ENCODE measurements around the gene ENTPD8. TPM values are rescaled to one million over a fixed set of nuclear protein-coding genes. Genes with fewer than 3 reads are reported as not detected.
A peak's percentile ranks its signal among the peaks of the same experiment; 100 is the strongest.

ENTPD8 gene
- total RNA-seq, 2 experiments from 2014 or later: not detected

DNA sequence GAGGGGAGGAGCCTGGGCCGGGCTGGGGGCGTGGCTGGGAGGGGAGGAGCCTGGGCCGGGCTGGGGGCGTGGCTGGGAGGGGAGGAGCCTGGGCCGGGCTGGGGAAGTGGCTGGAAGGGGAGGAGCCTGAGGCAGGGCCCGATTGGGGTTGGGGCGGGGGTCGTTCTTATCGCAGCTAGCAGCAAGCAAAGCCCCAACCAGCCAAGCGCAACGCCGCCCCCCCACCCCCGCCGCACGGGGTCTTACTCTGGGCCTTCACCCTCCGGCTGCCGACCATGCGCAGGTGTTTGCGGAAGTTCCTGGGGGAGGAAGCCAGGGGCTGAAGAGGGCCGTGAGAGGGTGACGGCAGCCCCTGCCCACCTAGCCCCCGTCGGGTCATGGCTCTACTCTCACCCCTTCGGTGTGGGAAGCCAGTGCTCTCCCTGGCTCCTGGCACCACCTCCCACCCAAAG lies 13.0 kb upstream of the ENTPD8 start:
- Mint-ChIP-seq H3K27ac (peak overlapping the region; percentile 47), H3K27me3 (no peaks in the 10 kb centered on the region), H3K4me3 (peak overlapping the region; percentile 76), H3K4me1 (ENCODE audit: low read depth) (peaks cover 39% of the 10 kb centered on the region), H3K36me3 (ENCODE audit: low read depth) (peaks cover 20% of the 10 kb centered on the region), H3K9me3 (no peaks in the 10 kb centered on the region)
- H3K4me3 ChIP-seq (ENCODE audit: low read length): peak overlapping the region; percentile 59
- intact Hi-C loops (cut with DNase I, micrococcal nuclease): loop anchor here in 1 of 2 experiments (2.0 to 10.0 kb wide), 2 partner anchors 97 to 659 kb away; partner anchors contain the start of genes CCDC183, MRPL41, PNPLA7 and TMEM141
- DNase-seq: peak in 11 of 14 experiments; percentile 27 to 75 (median 48)
- H3K9me3 ChIP-seq (ENCODE audit: control insufficient read depth in 1 of 2, insufficient read depth in 1 of 2, low read length in 2 of 2): peaks cover 0 to 10% of the 10 kb centered on the region in 2 experiments
- H3K36me3 ChIP-seq (ENCODE audit: insufficient read depth, low read length): peaks cover 17% of the 10 kb centered on the region
- peaks cover 89% of the 10 kb centered on the region for H3K4me1 ChIP-seq (ENCODE audit: insufficient read depth, low read length)
- peak; percentile 28 for ATAC-seq (ENCODE audit: poor library complexity)
- POLR2A ChIA-PET: interaction anchor here (1.3 kb wide), 1 partner anchor 32 kb away, joined by 4 read pairs; the partner anchor contains the start of genes EXD3 and NOXA1
- no peaks in the 10 kb centered on the region for H3K27me3 ChIP-seq (ENCODE audit: control insufficient read depth in 1 of 2, insufficient read depth in 2 of 2, low read length in 2 of 2)
- H3K27ac ChIP-seq (ENCODE audit: low read depth in 1 of 2, low read length in 2 of 2): no peak overlapping the region
- TF ChIP-seq, protein P1, sequence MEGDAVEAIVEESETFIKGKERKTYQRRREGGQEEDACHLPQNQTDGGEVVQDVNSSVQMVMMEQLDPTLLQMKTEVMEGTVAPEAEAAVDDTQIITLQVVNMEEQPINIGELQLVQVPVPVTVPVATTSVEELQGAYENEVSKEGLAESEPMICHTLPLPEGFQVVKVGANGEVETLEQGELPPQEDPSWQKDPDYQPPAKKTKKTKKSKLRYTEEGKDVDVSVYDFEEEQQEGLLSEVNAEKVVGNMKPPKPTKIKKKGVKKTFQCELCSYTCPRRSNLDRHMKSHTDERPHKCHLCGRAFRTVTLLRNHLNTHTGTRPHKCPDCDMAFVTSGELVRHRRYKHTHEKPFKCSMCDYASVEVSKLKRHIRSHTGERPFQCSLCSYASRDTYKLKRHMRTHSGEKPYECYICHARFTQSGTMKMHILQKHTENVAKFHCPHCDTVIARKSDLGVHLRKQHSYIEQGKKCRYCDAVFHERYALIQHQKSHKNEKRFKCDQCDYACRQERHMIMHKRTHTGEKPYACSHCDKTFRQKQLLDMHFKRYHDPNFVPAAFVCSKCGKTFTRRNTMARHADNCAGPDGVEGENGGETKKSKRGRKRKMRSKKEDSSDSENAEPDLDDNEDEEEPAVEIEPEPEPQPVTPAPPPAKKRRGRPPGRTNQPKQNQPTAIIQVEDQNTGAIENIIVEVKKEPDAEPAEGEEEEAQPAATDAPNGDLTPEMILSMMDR (IDR thresholded peaks at IDR 0.05): no peak
- CTCF ChIA-PET: interaction anchor here (1.9 kb wide), 1 partner anchor 31 kb away, joined by 4 read pairs; the partner anchor contains the start of genes EXD3 and NOXA1

DNA sequence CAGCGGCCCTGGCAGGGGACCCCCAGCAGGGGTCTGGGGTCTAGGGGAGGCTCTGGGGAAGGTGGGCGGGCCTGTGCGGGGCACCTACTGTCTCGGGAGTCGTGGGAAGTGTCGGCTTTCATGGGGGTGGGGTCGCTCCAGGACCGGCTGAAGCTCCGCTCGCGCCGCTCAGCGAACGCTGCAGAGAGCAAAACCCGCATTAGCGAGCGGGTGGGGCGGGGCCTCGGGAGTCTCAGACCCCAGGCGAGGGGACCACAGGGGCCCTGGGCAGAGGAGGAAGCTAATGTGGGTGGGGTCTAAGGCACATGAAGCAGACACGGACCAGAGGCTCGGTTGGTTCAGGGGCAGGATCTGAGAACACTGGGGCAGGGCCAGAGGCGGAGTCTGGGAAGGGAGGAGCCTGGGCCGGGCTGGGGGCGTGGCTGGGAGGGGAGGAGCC lies 12.5 kb upstream of the ENTPD8 start:
- POLR2A ChIA-PET: interaction anchor here (1.3 kb wide), 1 partner anchor 31 kb away, joined by 4 read pairs; the partner anchor contains the start of genes EXD3 and NOXA1
- CTCF ChIA-PET: interaction anchor here (1.9 kb wide), 1 partner anchor 30 kb away, joined by 4 read pairs; the partner anchor contains the start of genes EXD3 and NOXA1
- H3K4me1 ChIP-seq (ENCODE audit: insufficient read depth, low read length): peaks cover 88% of the 10 kb centered on the region
- ATAC-seq (ENCODE audit: poor library complexity): peak; percentile 70
- H3K4me3 ChIP-seq (ENCODE audit: low read length): peak overlapping the region; percentile 25
- H3K27me3 ChIP-seq (ENCODE audit: control insufficient read depth in 1 of 2, insufficient read depth in 2 of 2, low read length in 2 of 2): no peaks in the 10 kb centered on the region
- Mint-ChIP-seq H3K27me3 (no peaks in the 10 kb centered on the region), H3K36me3 (ENCODE audit: low read depth) (peaks cover 20% of the 10 kb centered on the region), H3K9me3 (no peaks in the 10 kb centered on the region), H3K27ac (peak overlapping the region; percentile 71), H3K4me3 (peak overlapping the region; percentile 67), H3K4me1 (ENCODE audit: low read depth) (peaks cover 39% of the 10 kb centered on the region)
- intact Hi-C loops (cut with DNase I, micrococcal nuclease): loop anchor here in 1 of 2 experiments (2.0 to 10.0 kb wide), 2 partner anchors 97 to 659 kb away; partner anchors contain the start of genes CCDC183, MRPL41, PNPLA7 and TMEM141
- DNase-seq: peak; percentile 52 to 80 (median 59)
- H3K36me3 ChIP-seq (ENCODE audit: insufficient read depth, low read length): peaks cover 17% of the 10 kb centered on the region
- TF ChIP-seq, protein P1 (IDR thresholded peaks at IDR 0.05): no peak
- no peak overlapping the region for H3K27ac ChIP-seq (ENCODE audit: low read depth in 1 of 2, low read length in 2 of 2)
- peaks cover 0 to 10% of the 10 kb centered on the region in 2 experiments for H3K9me3 ChIP-seq (ENCODE audit: control insufficient read depth in 1 of 2, insufficient read depth in 1 of 2, low read length in 2 of 2)

DNA sequence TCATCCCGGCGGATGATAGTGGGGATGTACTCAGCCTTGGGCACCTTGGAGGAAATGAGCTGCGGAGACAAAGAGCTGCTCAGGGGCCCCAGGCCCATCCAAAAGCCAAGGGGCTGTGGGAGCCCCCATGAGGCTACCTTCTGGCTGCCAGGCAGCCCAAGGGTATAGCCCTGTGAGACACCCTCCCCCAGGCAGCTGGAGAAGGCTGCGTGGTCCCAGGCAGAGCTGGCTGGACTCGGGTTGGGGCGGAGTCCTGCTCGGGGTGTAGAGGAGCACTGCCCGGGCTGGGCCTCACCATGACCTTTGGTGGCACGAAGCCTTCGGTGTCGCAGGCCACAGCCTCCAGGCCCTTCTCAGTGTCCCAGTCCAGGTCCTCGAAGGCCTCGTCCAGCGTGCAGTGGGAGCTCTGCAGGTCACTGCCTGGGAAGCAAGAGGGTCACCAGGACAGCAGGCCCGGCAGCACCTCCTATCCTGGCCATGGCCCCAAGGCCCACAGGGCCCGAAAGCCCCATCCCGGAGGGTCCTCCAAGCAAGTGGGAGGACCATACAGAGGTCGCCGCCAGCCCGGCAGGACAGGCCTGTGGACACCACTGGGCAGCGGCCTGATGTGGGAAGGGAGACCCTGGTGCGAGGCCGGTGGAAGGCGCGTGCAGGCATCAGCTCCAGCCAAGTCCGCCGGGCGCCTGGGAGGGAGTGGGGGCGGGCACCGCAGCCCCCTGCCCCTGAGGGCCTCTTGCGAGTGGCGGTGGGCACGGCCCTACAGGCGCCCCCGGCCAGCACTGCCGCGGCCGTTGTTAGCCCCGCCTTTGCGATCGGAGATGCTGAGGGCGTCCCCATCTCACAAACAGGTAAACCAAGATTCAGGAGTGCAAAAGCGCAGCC lies 11.8 kb upstream of the ENTPD8 start:
- peaks cover 17% of the 10 kb centered on the region for H3K36me3 ChIP-seq (ENCODE audit: insufficient read depth, low read length)
- ChIA-PET POLR2A (interaction anchor here (1.0 to 1.3 kb wide), 2 partner anchors 8 to 31 kb away, joined by 4 to 5 read pairs; partner anchors contain the start of genes EXD3 and NOXA1), CTCF (interaction anchor here (1.9 kb wide), 1 partner anchor 30 kb away, joined by 4 read pairs; the partner anchor contains the start of genes EXD3 and NOXA1)
- no peak overlapping the region for H3K4me3 ChIP-seq (ENCODE audit: low read length)
- Mint-ChIP-seq H3K4me3 (peak overlapping the region; percentile 20), H3K27me3 (no peaks in the 10 kb centered on the region), H3K4me1 (ENCODE audit: low read depth) (peaks cover 39% of the 10 kb centered on the region), H3K27ac (peak overlapping the region; percentile 71), H3K9me3 (no peaks in the 10 kb centered on the region), H3K36me3 (ENCODE audit: low read depth) (peaks cover 20% of the 10 kb centered on the region)
- no peaks in the 10 kb centered on the region for H3K27me3 ChIP-seq (ENCODE audit: control insufficient read depth in 1 of 2, insufficient read depth in 2 of 2, low read length in 2 of 2)
- H3K4me1 ChIP-seq (ENCODE audit: insufficient read depth, low read length): peaks cover 82% of the 10 kb centered on the region
- no peak overlapping the region for H3K27ac ChIP-seq (ENCODE audit: low read depth in 1 of 2, low read length in 2 of 2)
- intact Hi-C loops (cut with DNase I, micrococcal nuclease): loop anchor here in 1 of 2 experiments (1.0 to 10.0 kb wide), 2 partner anchors 7 to 658 kb away; partner anchors contain the start of genes CCDC183 and TMEM141
- TF ChIP-seq, protein P1 (IDR thresholded peaks at IDR 0.05): no peak
- ATAC-seq (ENCODE audit: poor library complexity): no peak
- DNase-seq: peak in 1 of 14 experiments; percentile 57
- peaks cover 0 to 10% of the 10 kb centered on the region in 2 experiments for H3K9me3 ChIP-seq (ENCODE audit: control insufficient read depth in 1 of 2, insufficient read depth in 1 of 2, low read length in 2 of 2)

Measured in CD4-positive, alpha-beta T cell (primary cell).